Activated CD4-positive, alpha-beta T cell treated with anti-CD3 and anti-CD28 coated beads, Interleukin-2, amount 50 U/mL, for 24 hours (primary cell): ENCODE data around the gene ZNF878.
"Not testable (repeated sequence)": the region's sequence is repeated elsewhere in the genome, so short reads cannot be mapped to it uniquely, and the experiment has no call there.

Experiments used
- DNase-seq, 2 donors: peaks; one replicate each; pipeline ENCODE4 v3.0.0-alpha.2; 2020; ENCODE audit warnings: low read depth in 1 of 2, low spot score in 1 of 2

ZNF878 gene

GRCh38 chr19:12052497-12053169, at the start of gene ZNF878:
Gene ZNF878, minus strand, starts transcription at chr19:12052961. Its CDS starts 160 bp downstream, at chr19:12052801.
- peak; percentile 33 to 49 for DNase-seq

DNA sequence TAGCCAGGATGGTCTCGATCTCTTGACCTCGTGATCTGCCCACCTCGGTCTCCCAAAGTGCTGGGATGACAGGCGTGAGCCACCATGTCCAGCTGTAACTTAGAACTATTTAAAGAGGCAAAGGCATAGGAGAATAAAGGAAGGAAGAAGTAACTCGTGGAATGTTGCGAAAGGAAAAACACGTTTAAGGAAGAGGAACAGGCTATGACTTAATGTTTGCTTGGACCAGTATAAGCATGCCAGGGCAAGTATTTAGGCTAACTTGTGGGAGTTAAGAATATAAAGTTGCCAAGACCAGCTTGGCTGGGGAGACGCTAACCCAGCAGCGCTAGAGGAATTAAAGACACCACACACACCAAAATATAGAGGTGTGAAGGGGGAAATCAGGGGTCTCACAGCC, 45.3 kb upstream of the ZNF878 start:
- no peak for DNase-seq

GRCh38 chr19:12095111-12095790, 42.5 kb upstream of the ZNF878 start:
- DNase-seq: no peak

DNA sequence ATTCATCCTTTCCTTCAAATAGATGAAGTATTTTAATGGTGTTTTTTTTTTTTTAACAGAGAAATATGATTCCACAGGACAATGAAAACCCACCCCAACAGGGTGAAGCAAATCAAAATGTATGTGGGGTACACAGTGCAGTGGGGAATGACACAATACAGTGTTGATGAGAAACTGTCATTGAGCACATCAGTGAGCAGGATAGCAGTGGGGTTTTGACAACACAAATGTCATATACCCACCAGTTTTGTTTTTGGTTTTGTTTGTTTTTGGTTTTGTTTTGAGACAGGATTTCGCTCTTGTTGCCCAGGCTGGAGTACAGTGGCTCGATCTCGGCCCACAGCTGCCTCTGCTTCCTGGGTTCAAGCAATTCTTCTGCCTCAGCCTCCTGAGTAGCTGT, 41.0 kb upstream of the ZNF878 start:
- DNase-seq: no peak

- no peak for DNase-seq
These were observed 40.2 kb upstream of the ZNF878 start for GRCh38 chr19:12092956-12093355.

DNA sequence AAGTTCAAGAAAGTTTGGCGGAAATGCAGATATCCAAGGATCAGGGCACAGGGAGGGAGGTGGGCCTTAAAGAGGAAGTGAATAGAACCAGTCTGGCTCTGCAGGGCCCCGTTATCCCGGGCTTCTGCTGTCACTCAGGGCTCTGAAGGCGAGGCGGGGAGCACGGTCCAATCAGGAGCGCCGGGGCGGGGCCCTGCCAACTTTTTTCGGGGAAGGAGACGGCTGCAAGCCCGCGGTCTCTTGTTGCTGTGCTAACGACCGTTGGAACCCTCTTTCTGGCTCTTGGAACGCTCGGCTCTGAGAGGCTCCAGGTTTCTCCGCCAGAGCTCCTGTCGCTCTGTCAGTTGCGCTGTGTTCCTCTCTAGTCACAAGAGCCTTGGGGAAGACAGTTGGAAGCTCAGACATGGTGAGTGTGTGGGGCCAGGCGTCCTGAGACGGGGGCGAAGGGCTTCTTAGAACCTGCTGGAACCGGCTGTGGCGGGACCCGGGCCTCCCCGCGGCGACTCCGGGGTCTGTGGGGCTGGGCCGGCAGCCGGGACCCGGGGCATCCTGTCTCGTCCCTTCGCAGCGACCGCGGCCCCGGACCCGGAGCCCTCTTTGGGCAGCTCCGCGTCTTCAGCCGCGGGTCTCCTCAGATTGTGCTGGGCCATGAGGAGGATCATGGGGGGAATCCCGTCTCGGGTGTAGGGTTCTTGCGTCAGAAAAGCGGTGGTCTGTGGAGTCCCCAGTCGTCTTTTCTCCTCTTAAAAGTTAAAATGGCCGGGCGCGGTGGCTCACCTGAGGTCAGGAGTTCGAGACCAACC, 39.5 kb upstream of the ZNF878 start:
- DNase-seq: peak; percentile 33 to 61

GRCh38 chr19:12090807-12091206, 38.0 kb upstream of the ZNF878 start:
- peak; percentile 50 to 56 for DNase-seq

- no peak for DNase-seq
These were observed 32.5 kb upstream of the ZNF878 start for GRCh38 chr19:12085074-12085818.

DNA sequence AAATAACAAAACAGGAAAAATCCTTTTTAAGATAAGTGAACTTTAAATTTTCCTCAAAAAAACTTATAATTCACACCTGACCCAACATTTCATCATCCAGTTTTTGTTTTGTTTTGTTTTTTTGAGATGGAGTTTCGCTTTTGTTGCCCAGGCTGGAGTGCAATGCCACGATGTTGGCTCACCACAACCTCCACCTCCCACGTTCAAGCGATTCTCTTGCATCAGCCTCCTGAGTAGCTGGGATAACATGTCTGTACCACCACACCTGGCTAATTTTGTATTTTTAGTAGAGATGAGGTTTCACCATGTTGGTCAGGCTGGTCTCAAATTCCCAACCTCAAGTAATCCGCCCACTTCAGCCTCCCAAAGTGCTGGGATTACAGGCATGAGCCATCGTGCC, 30.6 kb upstream of the ZNF878 start:
- DNase-seq: not testable (repeated sequence)

DNA sequence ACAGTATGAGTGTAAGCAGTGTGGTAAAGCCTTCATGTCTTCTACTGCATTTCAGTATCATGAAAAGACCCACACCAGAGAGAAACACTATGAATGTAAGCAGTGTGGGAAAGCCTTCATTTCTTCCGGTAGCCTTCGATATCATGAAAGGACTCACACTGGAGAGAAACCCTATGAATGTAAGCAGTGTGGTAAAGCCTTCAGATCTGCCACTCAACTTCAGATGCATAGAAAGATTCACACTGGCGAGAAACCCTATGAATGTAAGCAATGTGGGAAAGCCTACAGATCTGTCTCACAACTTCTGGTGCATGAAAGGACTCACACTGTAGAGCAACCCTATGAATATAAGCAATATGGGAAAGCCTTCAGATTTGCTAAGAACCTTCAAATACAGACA, 24.6 kb upstream of the ZNF878 start:
- DNase-seq: no peak

DNA sequence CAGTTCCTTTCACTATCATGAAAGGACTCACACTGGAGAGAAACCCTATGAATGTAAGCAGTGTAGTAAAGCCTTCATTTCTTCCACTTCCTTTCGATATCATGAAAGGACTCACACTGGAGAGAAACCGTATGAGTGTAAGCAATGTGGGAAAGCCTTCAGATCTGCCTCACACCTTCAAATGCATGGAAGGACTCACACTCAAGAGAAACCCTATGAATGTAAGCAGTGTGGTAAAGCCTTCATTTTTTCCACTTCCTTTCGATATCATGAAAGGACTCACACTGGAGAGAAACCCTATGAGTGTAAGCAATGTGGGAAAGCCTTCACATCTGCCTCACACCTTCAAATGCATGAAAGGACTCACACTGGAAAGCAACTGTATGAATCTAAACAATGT, 23.6 kb upstream of the ZNF878 start:
- DNase-seq: not testable (repeated sequence)

- DNase-seq: no peak
These were observed 22.9 kb upstream of the ZNF878 start for GRCh38 chr19:12075538-12076139.

DNA sequence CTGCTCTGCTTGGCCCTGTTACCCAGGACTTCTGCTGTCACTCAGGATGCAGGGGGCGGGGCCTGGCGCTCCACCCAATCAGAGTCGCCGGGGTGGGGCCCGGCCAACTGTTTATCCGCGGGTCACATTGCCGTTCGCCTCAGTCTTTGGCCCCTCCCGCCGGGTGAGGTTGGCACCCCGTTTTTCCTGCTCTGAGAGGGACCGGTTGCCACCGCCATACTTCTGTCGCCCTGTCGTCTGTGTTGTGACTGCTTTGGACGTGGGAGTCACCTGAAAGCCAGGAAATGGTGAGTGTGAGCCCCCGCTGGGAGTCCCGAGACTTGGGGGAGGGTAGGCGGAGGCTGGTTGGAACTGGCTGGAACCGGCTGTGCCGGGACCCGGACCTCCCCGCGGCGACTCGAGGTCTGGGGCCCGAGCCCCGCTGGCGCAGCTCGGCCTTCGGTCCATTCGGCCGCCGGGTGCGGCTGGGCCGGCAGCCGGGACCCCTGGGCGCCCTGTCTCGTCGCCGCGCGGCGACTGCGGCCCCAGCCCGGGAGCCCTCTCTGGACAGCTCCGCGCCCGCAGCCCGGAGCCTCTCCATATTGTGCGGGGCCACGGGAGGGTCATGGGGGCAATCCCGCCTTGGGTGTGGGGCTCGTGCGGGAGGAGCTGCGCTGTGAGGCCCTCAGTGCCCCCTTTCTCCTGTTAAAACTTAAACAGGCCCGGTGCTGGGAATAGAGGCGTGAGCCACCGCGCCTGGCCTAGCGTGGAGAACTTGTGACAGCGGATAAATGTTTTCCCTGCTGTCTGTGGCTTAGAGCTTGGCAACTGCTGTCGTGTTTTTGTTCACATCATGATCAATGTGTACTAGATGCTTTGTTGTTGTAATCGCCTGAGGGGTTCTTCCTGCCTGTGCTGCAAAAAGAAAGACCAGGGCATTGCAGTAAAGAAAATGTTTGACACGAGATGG, 12.1 kb upstream of the ZNF878 start, which contains the start of gene ZNF844:
Gene ZNF844 (plus strand): TSS at position 142 of the 949 bp plus-strand sequence. CDS start 143 bp downstream, at position 285.
- DNase-seq: peak; percentile 51 to 64

- DNase-seq: no peak
These were observed 3.0 kb upstream of the ZNF878 start for GRCh38 chr19:12055784-12056183.

DNA sequence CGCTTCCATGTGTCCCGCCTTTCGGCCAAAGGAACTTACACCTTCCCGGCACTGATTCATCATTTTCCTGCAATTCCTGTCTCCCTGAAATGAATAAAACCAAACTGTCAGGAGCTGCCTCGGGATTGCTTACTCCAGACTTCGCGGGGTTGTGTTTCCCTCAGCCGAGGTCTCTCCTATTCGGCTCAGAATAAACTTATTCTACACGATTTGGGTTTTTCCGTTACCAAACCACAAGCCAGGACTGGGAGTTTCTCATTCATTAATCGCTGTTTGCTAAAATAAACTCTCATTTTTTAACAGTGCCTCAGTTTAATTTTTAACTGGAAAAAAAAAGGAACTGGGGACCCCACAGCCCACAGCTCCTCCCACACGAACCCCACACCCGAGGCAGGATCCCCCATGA, 667 bp downstream of the ZNF878 start:
- DNase-seq: no peak

GRCh38 chr19:12047868-12048267, 4.9 kb downstream of the ZNF878 start:
- DNase-seq: no peak

GRCh38 chr19:12043752-12044422, 8.9 kb downstream of the ZNF878 start:
- no peak for DNase-seq

- no peak for DNase-seq
These were observed 9.9 kb downstream of the ZNF878 start for GRCh38 chr19:12042893-12043292.
